ENCODE data around the gene CCL22.
"Not testable (repeated sequence)": the region's sequence is repeated elsewhere in the genome, so short reads cannot be mapped to it uniquely, and the experiment has no call there.

CCL22 gene

DNA sequence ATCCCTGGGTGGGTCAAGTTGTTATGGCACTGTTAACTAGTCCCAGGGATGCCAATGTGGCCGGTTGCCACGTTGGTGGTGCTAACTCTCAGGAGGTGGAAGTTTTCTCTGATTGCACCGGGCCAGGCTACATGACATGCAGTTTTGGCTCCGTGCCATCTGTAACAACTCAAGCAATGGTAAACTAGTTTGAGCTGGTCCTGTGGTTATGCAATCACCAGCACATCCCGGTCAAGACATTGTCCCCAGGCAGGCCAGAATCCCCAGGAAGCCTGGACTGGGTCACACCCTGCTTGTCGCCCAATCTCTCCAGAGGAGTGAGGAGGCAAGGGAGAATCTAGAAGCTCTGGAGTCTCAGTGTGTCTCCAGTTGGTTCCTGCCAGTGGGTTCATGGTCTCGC lies 35.9 kb downstream of the CCL22 start:
- DNase-seq (ENCODE audit: low read depth in 2 of 2), result no peak

DNA sequence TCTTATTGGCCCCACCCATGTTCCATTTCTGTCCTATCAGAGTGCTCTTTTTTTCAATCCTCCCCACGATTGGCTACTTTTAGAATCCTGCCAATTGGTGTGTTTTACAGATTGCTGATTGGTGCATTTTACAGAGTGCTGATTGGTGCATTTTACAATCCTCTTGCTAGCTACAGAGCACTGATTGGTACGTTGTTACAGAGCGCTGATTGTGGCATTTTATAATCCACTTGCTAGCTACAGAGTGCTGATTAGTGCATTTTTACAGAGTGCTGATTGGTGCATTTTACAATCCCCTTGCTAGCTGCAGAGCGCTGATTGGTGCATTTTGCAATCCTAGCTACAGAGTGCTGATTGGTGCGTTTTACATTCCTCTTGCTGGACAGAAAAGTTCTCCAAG lies 36.4 kb downstream of the CCL22 start:
- no peak for DNase-seq (ENCODE audit: low read depth in 2 of 2)

DNA sequence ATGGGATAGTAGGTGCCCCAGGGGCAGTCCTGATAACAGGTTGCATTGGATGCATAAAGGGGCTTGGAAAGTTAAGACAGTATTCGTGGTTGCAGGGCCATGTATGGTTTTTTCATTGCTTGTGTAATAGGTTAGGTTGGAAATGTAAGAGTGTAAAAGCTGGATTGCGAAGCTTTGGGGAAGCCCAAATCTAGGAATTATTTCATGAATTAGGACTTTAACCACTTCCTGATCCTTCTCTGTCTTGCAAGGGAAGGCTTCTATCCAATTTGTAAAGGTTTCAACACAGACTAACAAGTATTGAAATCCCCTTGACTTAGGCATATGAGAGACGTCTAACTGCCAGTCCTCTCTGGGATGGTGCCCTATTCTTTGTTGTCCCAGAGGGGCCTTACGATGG lies 38.2 kb downstream of the CCL22 start:
- DNase-seq (ENCODE audit: low read depth in 2 of 2), result no peak

DNA sequence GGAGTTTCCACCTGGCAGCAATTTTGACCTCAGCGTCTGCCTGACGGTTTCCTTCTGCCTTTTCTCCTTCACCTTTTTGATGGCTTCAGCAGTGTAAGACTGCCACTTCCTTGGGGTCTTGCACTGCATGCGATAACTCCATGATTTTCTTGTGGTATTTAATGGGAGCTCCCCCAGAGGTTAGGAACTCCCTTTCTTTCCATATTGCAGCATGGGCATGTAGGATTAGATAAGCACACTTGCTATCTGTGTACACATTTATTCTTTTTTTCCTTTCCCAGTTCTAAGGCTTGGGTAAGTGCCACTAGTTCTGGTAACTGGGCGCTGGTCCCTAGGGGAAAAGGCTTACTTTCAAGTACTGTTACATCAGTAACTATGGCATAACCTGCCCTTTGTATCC lies 38.9 kb downstream of the CCL22 start:
- DNase-seq (ENCODE audit: low read depth in 2 of 2), result not testable (repeated sequence)

DNA sequence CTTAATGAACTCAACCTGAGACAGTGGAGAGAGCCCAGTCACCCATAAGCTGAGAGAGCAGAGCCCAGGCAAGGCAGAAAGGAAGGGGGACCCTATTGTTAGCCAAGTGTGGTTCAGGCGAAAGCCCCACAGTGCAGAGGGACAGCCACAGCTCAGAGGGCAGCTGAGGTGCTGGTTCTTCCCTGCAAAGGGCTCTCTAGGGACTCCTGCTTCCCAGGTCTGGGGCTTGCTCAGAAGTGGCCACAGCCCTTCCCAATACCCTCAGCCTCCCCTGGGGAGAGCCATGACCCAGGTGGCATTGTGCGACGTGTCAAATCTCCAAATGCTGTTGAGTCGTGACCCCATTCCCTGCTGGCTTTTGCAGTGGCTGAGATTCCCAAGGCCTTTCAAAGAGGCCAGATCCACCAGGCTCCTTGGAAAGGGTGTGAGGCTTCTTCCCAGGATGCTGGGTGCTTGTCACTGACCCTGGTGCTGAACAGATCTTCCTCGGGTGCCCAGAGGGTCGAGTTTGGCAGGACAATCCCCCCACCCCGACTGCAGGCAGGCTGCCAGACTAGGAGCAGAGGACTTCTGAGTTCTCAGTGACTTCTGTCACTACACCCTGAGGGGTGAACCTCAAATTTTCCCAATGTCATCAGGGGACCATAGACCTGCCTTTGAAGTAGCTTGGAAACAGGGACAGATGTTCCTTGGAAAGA lies 43.5 kb downstream of the CCL22 start:
- DNase-seq (ENCODE audit: low read depth in 2 of 2), result no peak

DNA sequence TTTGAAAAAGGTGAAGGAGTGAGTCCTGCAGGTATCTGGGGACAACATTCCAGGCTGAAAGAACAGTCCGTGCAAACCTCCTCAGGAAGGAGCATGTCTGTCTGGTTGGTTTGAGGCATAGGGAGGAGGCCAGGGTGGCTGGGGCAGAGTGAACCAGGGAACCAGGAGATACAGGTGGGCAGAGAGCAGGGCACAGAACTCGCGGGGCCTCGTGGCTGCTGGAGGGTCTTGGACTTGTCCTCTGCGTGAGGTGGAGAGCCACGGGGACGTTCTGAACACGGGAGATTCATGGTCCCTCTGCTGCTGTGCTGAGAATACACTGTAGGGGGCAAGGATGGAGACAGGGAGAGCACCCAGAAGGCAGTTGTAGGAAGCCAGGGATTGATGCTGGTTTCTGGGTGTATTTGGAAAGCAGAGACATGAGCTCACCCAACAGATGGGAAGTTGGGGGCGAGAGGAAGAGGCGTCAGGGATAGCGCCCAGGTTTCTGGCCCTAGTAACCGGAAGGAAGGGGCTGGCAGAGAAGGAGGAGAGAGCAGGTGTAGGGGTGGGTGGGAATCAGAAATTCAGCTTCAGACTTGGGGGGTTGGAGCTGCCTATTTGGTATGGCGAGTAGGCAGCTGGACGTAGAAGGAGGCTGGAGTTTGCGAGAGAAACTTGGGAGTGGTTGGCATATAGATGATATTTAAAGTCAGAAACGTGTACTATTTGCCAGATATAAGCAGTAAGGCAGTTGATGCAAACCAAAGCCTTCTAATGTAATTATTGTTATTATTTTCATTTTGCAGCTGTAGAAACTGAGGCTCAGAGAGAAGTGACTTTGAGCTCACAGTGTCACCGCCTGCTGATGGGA lies 45.6 kb downstream of the CCL22 start, which contains the start of gene CCL17:
TSS of gene CCL17 (plus strand) at position 803 of the 853 bp plus-strand sequence. CDS start 9,166 bp downstream, outside the sequence.
- DNase-seq (ENCODE audit: low read depth in 2 of 2), result no peak

DNA sequence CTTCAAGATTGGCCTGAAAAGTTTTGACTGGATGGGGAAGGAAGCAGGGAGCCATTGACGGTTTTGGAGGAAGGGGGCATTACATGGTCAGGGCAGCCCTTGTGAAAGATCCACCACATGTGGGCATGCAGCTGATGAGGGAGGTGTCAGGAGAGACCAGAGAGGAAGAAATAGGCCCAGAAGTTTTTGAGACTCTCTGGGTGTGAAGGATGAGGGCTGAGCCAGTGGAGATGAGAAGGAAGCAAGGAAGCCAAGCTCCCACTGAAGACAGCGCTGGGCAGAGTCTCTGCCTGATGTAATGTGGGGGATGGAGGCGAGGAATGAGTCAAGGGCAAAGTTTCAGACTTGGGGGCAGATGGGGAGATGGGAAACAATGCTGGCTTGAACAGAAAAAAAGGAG lies 46.5 kb downstream of the CCL22 start:
- no peak for DNase-seq (ENCODE audit: low read depth in 2 of 2)

DNA sequence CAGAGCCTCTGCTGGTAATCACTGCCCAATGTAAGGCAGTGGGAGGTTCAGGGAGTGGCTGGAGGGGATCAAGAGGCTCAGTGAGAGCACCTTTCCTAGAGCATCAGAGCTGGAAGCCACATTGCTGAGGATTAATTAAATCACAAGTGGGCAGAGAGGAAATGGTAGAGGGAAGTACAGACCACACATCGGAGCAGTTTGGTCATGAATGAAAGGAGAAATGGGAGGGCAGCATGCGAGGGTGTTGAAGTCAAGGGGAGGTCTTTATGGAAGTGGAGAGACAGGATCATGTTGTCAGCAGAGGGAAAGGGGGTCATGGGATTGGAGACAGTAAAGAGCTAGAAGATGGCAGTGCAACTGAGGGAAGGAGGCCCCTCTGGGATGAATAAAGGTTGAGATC lies 48.3 kb downstream of the CCL22 start:
- DNase-seq (ENCODE audit: low read depth in 2 of 2), result no peak

DNA sequence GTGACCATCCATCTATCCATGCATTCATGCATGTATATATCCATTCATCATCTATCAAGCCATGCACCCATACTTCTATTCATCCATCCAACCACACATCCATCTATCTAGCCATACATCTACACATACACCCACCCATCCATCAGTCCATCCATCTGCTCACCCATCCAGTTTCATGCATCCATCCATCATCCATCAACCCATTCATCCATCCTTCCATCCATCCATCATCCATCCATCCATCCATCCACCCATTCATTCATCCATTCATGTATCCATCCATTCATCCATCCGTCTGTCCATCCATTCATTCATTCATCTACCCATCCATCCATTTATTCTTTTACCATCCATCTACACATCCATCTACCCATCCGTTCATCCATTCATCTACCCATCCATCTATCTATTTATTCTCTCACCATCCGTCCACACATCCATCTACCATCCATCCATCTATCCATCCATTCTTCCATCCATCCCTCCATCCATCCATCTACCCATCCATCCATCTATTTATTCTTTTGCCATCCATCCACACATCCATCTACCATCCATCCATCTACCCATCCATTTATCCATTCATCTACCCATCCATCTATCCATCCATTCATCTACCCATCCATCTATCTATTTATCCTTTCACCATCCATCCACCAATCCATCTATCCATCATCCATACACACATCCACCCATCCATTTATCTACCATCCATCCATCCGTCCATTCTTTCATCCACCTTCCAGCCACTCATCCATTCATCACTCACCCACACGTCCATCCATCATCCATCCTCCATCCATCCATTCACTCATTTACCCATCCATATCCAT lies 49.2 kb downstream of the CCL22 start:
- no peak for DNase-seq (ENCODE audit: low read depth in 2 of 2)

DNA sequence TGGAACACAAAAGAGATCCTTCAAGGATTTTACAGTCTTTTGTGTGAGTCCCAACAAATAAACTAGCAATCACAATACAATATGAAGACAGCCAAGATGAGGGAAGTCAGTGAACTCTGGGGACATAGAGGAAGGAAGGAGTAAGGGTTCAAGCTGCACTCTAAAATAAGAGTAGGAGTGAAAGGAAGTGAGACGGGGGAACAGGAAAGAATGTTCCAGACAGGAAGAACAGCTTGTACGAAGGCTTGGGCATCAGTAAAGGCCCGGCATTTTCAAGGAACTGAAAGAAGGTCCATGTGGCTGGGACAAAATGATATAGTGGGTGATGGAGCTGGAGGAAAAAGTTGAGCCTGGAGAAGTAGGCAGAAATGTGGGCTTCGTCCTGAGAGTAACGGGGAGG lies 50.5 kb downstream of the CCL22 start:
- no peak for DNase-seq (ENCODE audit: low read depth in 2 of 2)

DNA sequence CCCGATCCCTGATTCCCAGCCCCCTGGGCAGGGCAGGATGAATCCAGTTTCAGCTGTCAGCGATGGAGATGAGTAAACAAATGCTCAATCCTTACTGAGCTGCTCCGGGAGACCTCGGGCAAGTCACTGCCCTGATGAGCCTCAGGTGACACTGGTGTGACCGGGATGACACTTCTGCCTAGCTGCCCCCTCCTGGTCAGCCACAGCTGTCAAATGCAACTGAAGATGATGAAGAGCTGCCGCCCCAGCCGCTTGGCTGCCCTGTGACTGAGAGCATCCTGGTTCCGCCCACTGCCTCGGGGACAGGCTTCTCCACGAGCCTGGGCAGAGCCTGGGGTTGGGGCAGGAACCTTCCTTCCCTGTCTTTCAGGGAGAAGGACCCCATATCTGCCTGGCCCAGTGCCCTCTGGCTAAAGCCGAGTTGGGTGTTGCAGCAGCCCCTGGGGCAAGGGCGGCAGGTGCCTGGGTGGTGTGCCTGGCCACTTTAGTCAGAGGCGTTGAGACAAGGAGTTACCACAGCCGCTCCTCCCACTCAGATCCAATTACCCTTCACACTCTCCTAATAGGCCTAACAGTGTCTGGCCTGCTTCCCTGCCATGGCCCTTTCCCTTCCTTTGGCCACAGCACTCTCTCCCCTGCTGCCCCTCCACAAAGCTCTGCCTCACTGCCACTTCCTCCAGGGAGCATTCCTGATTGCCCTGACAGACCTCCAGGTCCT lies 51.4 kb downstream of the CCL22 start:
- DNase-seq (ENCODE audit: low read depth in 2 of 2), result no peak

DNA sequence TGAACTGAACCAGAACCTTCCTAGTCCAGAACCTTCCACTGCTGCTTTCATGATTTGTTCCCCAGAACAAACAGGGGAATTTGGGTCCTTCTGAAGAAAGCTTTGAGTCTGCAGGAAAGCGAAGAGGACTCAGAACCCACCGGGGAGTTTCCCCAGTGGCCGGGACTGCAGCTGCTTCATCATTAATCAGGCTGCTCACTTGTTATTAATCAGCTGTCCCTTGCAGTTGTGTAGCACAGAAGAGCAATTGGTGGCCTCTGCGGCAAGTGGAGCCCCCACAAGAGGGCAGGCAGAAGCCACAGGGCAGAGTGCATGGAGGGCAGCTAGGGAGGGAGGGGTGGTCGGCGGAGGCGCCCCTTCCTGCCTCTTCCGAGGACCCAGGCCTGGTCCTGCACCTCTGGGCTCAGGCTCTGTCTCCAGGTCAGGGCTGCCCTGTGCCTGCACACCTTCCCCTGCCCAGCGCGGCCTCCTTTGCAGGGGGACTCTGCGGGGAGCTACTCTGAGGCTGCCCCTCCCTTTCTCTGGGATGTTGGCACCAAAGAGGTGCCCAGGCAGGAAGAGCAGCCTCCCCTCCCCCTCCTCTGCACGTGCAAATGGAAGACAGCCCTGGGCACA lies 52.9 kb downstream of the CCL22 start:
- no peak for DNase-seq (ENCODE audit: low read depth in 2 of 2)

DNA sequence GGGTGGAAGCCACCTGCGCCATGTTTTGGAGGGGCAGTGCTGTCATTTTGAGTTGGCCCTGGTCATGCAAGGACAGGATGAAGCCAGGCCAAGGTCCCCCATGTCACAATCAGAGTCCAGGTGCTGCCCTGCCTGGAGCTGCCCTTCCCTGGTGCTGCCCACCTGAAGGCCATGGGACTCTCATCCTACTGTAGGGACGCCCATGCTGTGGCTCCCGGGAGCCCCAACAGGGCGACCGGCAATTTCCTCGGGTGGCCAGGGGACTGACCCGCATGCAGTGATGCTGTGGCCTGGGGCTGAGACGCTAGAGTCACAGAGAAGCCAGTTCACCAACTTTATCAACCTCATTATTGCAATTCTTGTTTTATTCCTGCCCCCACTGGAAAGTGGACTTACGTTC lies 54.0 kb downstream of the CCL22 start:
- no peak for DNase-seq (ENCODE audit: low read depth in 2 of 2)

DNA sequence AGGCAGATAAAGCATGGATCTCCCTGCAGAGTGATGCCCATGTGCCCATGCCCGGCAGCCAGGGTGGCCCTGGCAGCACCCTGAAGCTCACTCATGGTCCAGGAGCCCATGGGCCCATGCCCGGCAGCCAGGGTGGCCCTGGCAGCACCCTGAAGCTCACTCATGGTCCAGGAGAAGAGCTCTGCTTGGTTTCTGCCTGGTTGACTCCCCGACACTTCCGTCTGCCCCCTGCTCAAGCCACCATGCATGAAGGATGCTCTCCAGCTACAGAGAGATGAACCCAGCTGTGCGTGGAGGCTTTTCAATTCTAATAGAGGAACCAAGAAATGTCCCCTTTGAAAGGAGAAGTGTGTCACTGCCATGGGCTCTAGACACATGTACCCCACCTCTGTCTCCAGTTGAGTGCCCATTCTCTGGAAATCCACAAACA lies 54.7 kb downstream of the CCL22 start:
- no peak for DNase-seq (ENCODE audit: low read depth in 2 of 2)

DNA sequence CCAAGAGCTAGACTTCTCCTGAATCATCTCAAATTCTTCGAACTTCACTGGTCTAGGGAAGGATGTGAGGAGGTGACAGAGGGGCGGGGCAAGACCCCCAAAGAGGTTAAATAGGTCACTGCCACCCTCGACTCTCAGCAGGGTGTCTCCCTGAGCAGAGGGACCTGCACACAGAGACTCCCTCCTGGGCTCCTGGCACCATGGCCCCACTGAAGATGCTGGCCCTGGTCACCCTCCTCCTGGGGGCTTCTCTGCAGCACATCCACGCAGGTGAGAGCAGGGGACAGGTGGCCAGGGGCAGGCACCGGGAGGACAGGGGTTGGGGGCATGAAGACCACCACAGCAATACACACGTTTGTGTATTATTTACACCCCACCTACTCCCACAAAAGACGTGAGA lies 55.1 kb downstream of the CCL22 start:
- no peak for DNase-seq (ENCODE audit: low read depth in 2 of 2)

Data from stimulated activated CD4-positive, alpha-beta T cell treated with anti-CD3 and anti-CD28 coated beads, Interleukin-15, amount 100 ng/mL, for 48 hours (primary cell).